H1 (cell line): ENCODE data around the gene CCDC12. TPM values are rescaled to one million over a fixed set of nuclear protein-coding genes. Genes with fewer than 3 reads are reported as not detected.

Experiments
- BRCA1 ChIP-seq: IDR thresholded peaks from 2 replicates; pipeline ENCODE4 v1.6.1; 2012; ENCODE audit warnings: low read depth, low read length, improper control_type of control experiment
- CHD1 ChIP-seq: IDR thresholded peaks from 2 replicates; pipeline ENCODE4 v1.6.1; 2012; ENCODE audit warnings: low read depth, low read length, improper control_type of control experiment
- KDM4A ChIP-seq: IDR thresholded peaks from one replicate; pipeline ENCODE4 v1.7.1; 2012; ENCODE audit warnings: low read depth, mild to moderate bottlenecking, moderate library complexity, low read length, inconsistent platforms; ENCODE audit not compliant: severe bottlenecking
- PHF8 ChIP-seq: fragments of 200-600 bp; sonication (generic); conservative IDR thresholded peaks from 2 replicates; pipeline ENCODE4 v1.7.1; 2012; ENCODE audit warnings: low read depth, mild to moderate bottlenecking, inconsistent platforms, low read length, moderate library complexity
- RAD21 ChIP-seq, 2 experiments: IDR thresholded peaks in 1 of 2; conservative IDR thresholded peaks in 1 of 2; 2 replicates each; pipeline ENCODE4 v1.6.1; 2011; ENCODE audit warnings: low read depth in 2 of 2, low read length in 2 of 2, improper control_type of control experiment in 1 of 2, inconsistent platforms in 1 of 2, mild to moderate bottlenecking in 1 of 2, moderate library complexity in 1 of 2
- SUZ12 ChIP-seq: fragments of 200-600 bp; sonication (generic); IDR thresholded peaks from 2 replicates; pipeline ENCODE4 v1.6.1; 2012; ENCODE audit warnings: mild to moderate bottlenecking, inconsistent platforms, low read length, moderate library complexity, mixed read lengths
- TAF7 ChIP-seq: optimal IDR thresholded peaks from 2 replicates; pipeline ENCODE3; 2011; ENCODE audit warnings: low read depth, mild to moderate bottlenecking, inconsistent platforms, low read length, moderate library complexity, borderline replicate concordance
- polyA plus RNA-seq, 7 experiments: library from polyadenylated mRNA; depleted of rRNA in 3 of 7; stranded (reverse) in 5 of 7; unstranded in 2 of 7; fragments of >200 nt in 5 of 7; fragments of 200-250 nt in 2 of 7; gene quantifications; 1 replicate in 5 of 7; 2 replicates in 1 of 7; 4 replicates in 1 of 7; pipeline versions ENCODE4 v1.2.1 to v1.2.3, GENCODE V29; 2011 to 2013; ENCODE audit warnings: missing spikeins in 2 of 7, mixed read lengths in 2 of 7
- total RNA-seq: library from RNA; stranded (reverse); fragmentation: NEBNext Ultra II Directional; extraction: Animal tissue kit (Norgen Biotek cat#: 25700); gene quantifications from 2 replicates; pipeline ENCODE4 v1.2.1, GENCODE V29; 2021
- TF ChIP-seq, protein P1 (sequence below), 3 experiments: IDR thresholded peaks; 1 replicate in 2 of 3; 2 replicates in 1 of 3; pipeline versions ENCODE4 v1.5.1 to v1.6.1; 2011; ENCODE audit warnings: low read length in 3 of 3, mild to moderate bottlenecking in 3 of 3, inconsistent platforms in 2 of 3, low read depth in 1 of 3, moderate library complexity in 1 of 3; ENCODE audit not compliant: insufficient read depth in 1 of 3; ENCODE audit errors: control extremely low read depth in 1 of 3

The CCDC12 gene
- total and polyA plus RNA-seq, 2 of the 8 experiments (the other 6 are each of a cell fraction or from before 2014, with no cell fraction given): 29.5 to 41.3 TPM

- TF ChIP-seq TAF7 (no peak), BRCA1 (no peak), KDM4A (no peak), CHD1 (no peak), PHF8 (no peak), RAD21 (IDR thresholded peaks at IDR 0.05 in 1 of 2, conservative IDR thresholded peaks at IDR 0.05 in 1 of 2; ENCODE audit: low read depth in 2 of 2, low read length in 2 of 2) (no peak), SUZ12 (no peak)
- TF ChIP-seq, protein P1, sequence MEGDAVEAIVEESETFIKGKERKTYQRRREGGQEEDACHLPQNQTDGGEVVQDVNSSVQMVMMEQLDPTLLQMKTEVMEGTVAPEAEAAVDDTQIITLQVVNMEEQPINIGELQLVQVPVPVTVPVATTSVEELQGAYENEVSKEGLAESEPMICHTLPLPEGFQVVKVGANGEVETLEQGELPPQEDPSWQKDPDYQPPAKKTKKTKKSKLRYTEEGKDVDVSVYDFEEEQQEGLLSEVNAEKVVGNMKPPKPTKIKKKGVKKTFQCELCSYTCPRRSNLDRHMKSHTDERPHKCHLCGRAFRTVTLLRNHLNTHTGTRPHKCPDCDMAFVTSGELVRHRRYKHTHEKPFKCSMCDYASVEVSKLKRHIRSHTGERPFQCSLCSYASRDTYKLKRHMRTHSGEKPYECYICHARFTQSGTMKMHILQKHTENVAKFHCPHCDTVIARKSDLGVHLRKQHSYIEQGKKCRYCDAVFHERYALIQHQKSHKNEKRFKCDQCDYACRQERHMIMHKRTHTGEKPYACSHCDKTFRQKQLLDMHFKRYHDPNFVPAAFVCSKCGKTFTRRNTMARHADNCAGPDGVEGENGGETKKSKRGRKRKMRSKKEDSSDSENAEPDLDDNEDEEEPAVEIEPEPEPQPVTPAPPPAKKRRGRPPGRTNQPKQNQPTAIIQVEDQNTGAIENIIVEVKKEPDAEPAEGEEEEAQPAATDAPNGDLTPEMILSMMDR (IDR thresholded peaks at IDR 0.05; ENCODE audit: control extremely low read depth in 1 of 3, insufficient read depth in 1 of 3, low read depth in 1 of 3, low read length in 3 of 3): no peak
Measured at GRCh38 chr3:46942076-46942475, 34.5 kb downstream of the CCDC12 start (continued).
